ENCODE results near the gene CYREN. TPM values are rescaled to one million over a fixed set of nuclear protein-coding genes. Genes with fewer than 3 reads are reported as not detected.
A peak's percentile ranks its signal among the peaks of the same experiment; 100 is the strongest.

CYREN gene
- total RNA-seq (10 to 100 TPM; 40.0 to 50.2 TPM), polyA plus RNA-seq (10 to 100 TPM; 22.4 to 39.5 TPM)
- long read RNA-seq, donor 1, partial matches to known transcripts = 0 of 15 reads
- long read RNA-seq, donor 1, other reads (novel, unspliced or antisense) = 6 of 15 reads
- long read RNA-seq, donor 2, partial matches to known transcripts = 0 of 2 reads
- long read RNA-seq, donor 2, other reads (novel, unspliced or antisense) = 0 of 2 reads
- long read RNA-seq, donor 3, partial matches to known transcripts = 0 of 1 reads
- long read RNA-seq, donor 3, other reads (novel, unspliced or antisense) = 0 of 1 reads
- long read RNA-seq, donor 4, partial matches to known transcripts = 0 of 1 reads
- long read RNA-seq, donor 4, other reads (novel, unspliced or antisense) = 0 of 1 reads
- long read RNA-seq, donor 5, partial matches to known transcripts = 20 of 33 reads
- long read RNA-seq, donor 5, other reads (novel, unspliced or antisense) = 0 of 33 reads

- H3K36me3 ChIP-seq (ENCODE audit: control insufficient read depth in 4 of 4, insufficient read depth in 4 of 4, low read length in 4 of 4) = peaks cover 0 to 28% (median 24%) of the 10 kb centered on the region in 4 donors
- ATAC-seq (ENCODE audit: insufficient read depth, low FRiP score) = peak; percentile 93
- H3K27ac ChIP-seq (ENCODE audit: low read depth in 1 of 2, low read length in 1 of 2) = peak within 1 kb of the TSS; percentile 97 to 99
- H3K4me1 ChIP-seq (ENCODE audit: control insufficient read depth in 5 of 5, insufficient read depth in 5 of 5, low read length in 5 of 5) = peaks cover 0 to 32% (median 7%) of the 10 kb centered on the region in 5 donors
- H3K9ac ChIP-seq (ENCODE audit: insufficient read depth in 1 of 2, low read length in 2 of 2) = peak within 1 kb of the TSS; percentile 63 to 73
- DNase-seq = peak; percentile 94 to 96 (median 94)
- H3K27me3 ChIP-seq (ENCODE audit: control insufficient read depth in 3 of 3, insufficient read depth in 3 of 3, low read length in 2 of 3) = no peaks in the 10 kb centered on the region
- WGBS, 2 donors = 0% methylated on average over 65 to 77 of the region's 77 CpGs
- H3K4me3 ChIP-seq = peak within 1 kb of the TSS; percentile 97
- no peaks in the 10 kb centered on the region for H3K9me3 ChIP-seq (ENCODE audit: control insufficient read depth in 4 of 4, insufficient read depth in 3 of 4, low read length in 3 of 4)
- TF ChIP-seq CTCF (IDR thresholded peaks at IDR 0.05; ENCODE audit: control extremely low read depth, extremely low read depth) = peak; percentile 57
Observed at GRCh38 chr7:135170274-135170997, at the start of gene CYREN. TSS of gene CYREN (minus strand) at chr7:135170707. CDS start at chr7:135168922, 1,785 bp downstream.

- TF ChIP-seq CTCF (IDR thresholded peaks at IDR 0.05; ENCODE audit: control extremely low read depth, extremely low read depth) = no peak
- Histone ChIP-seq H3K9me3 (ENCODE audit: control insufficient read depth in 4 of 4, insufficient read depth in 3 of 4, low read length in 3 of 4) (no peaks in the 10 kb centered on the region), H3K4me3 (no peak overlapping the region), H3K27ac (ENCODE audit: low read depth in 1 of 2, low read length in 1 of 2) (no peak overlapping the region), H3K27me3 (ENCODE audit: control insufficient read depth in 3 of 3, insufficient read depth in 3 of 3, low read length in 2 of 3) (no peaks in the 10 kb centered on the region), H3K4me1 (ENCODE audit: control insufficient read depth in 5 of 5, insufficient read depth in 5 of 5, low read length in 5 of 5) (no peaks in the 10 kb centered on the region), H3K36me3 (ENCODE audit: control insufficient read depth in 4 of 4, insufficient read depth in 4 of 4, low read length in 4 of 4) (no peaks in the 10 kb centered on the region), H3K9ac (ENCODE audit: insufficient read depth in 1 of 2, low read length in 2 of 2) (no peak overlapping the region)
- ATAC-seq (ENCODE audit: insufficient read depth, low FRiP score) (no peak), DNase-seq (peak in 1 of 3 donors; percentile 32)
- 87 to 88% methylated on average over 5 of the region's 5 CpGs for WGBS, 2 donors
Observed at GRCh38 chr7:135217645-135218509, 47.4 kb upstream of the CYREN start.

GRCh38 chr7:135215698-135216097 is 45.2 kb upstream of the CYREN start:
- no peak for TF ChIP-seq CTCF (IDR thresholded peaks at IDR 0.05; ENCODE audit: control extremely low read depth, extremely low read depth)
- H3K36me3 ChIP-seq (ENCODE audit: control insufficient read depth in 4 of 4, insufficient read depth in 4 of 4, low read length in 4 of 4) = peaks cover 0 to 5% (median 0%) of the 10 kb centered on the region in 4 donors
- no peaks in the 10 kb centered on the region for H3K9me3 ChIP-seq (ENCODE audit: control insufficient read depth in 4 of 4, insufficient read depth in 3 of 4, low read length in 3 of 4)
- 83 to 84% methylated on average over 3 of the region's 3 CpGs for WGBS, 2 donors
- no peak overlapping the region for H3K9ac ChIP-seq (ENCODE audit: insufficient read depth in 1 of 2, low read length in 2 of 2)
- no peak for ATAC-seq (ENCODE audit: insufficient read depth, low FRiP score)
- H3K27me3 ChIP-seq (ENCODE audit: control insufficient read depth in 3 of 3, insufficient read depth in 3 of 3, low read length in 2 of 3) = no peaks in the 10 kb centered on the region
- no peak overlapping the region for H3K4me3 ChIP-seq
- H3K4me1 ChIP-seq (ENCODE audit: control insufficient read depth in 5 of 5, insufficient read depth in 5 of 5, low read length in 5 of 5) = peaks cover 0 to 7% (median 0%) of the 10 kb centered on the region in 5 donors
- no peak overlapping the region for H3K27ac ChIP-seq (ENCODE audit: low read depth in 1 of 2, low read length in 1 of 2)
- DNase-seq = no peak

Measured in lung (tissue), 16 donors.